ENCODE results near the gene GNE. TPM values are rescaled to one million over a fixed set of nuclear protein-coding genes. Genes with fewer than 3 reads are reported as not detected.

GNE gene
- total and polyA plus RNA-seq, 2 experiments from 2014 or later: 2.2 to 15.7 TPM

- TF ChIP-seq, protein P1, sequence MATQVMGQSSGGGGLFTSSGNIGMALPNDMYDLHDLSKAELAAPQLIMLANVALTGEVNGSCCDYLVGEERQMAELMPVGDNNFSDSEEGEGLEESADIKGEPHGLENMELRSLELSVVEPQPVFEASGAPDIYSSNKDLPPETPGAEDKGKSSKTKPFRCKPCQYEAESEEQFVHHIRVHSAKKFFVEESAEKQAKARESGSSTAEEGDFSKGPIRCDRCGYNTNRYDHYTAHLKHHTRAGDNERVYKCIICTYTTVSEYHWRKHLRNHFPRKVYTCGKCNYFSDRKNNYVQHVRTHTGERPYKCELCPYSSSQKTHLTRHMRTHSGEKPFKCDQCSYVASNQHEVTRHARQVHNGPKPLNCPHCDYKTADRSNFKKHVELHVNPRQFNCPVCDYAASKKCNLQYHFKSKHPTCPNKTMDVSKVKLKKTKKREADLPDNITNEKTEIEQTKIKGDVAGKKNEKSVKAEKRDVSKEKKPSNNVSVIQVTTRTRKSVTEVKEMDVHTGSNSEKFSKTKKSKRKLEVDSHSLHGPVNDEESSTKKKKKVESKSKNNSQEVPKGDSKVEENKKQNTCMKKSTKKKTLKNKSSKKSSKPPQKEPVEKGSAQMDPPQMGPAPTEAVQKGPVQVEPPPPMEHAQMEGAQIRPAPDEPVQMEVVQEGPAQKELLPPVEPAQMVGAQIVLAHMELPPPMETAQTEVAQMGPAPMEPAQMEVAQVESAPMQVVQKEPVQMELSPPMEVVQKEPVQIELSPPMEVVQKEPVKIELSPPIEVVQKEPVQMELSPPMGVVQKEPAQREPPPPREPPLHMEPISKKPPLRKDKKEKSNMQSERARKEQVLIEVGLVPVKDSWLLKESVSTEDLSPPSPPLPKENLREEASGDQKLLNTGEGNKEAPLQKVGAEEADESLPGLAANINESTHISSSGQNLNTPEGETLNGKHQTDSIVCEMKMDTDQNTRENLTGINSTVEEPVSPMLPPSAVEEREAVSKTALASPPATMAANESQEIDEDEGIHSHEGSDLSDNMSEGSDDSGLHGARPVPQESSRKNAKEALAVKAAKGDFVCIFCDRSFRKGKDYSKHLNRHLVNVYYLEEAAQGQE (IDR thresholded peaks at IDR 0.05; ENCODE audit: unreplicated experiment): no peak
Observed at GRCh38 chr9:36293918-36294317, 35.7 kb upstream of the GNE start (continued).

DNA sequence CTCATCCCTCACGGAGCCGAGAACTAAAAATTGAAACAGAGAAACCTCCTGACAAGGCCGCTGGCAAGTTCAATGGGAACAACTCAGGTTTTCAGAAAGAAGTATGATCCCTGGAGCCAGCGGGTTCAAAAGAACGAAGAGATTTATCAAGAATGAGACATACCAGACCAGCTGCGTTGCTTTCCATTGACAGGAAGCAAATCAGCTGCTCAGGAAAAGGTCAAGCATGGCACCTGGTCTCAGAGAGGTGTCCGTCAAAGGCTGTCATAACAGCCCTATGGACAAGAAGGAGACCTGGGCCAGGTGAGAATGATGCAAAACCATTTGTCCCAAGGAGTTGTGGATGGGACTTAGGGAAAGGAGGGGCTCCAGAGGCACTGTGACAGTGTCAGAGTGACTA lies 34.9 kb upstream of the GNE start:
- H4K20me1 ChIP-seq (replicated peaks; ENCODE audit: insufficient read depth): no peaks in the 10 kb centered on the region
- no peak overlapping the region for H3K27ac ChIP-seq (ENCODE audit: low read depth)
- TF ChIP-seq JUNB (IDR thresholded peaks at IDR 0.05; ENCODE audit: unreplicated experiment): no peak
- no peaks in the 10 kb centered on the region for H3F3A ChIP-seq (replicated peaks; ENCODE audit: low read depth)
- Mint-ChIP-seq H3K27ac (no peak overlapping the region; the same call in 1 of the 2 replicates), H3K36me3 (ENCODE audit: low read depth) (no peaks in the 10 kb centered on the region), H3K4me1 (peaks cover 14% of the 10 kb centered on the region), H3K4me3 (no peak overlapping the region; the same call in 2 of the 3 replicates), H3K9me3 (no peaks in the 10 kb centered on the region), H3K27me3 (ENCODE audit: insufficient read depth, low read depth, poor library complexity) (peaks cover 3% of the 10 kb centered on the region)
- H3K27me3 ChIP-seq (ENCODE audit: insufficient read depth): no peaks in the 10 kb centered on the region
- ATAC-seq: no peak
- no peaks in the 10 kb centered on the region for H3K36me3 ChIP-seq (ENCODE audit: insufficient read depth)
- no peaks in the 10 kb centered on the region for H3K79me2 ChIP-seq (replicated peaks; ENCODE audit: insufficient read depth)
- no peaks in the 10 kb centered on the region for H3K9me2 ChIP-seq (ENCODE audit: insufficient read depth)
- no peaks in the 10 kb centered on the region for H3K4me1 ChIP-seq (ENCODE audit: insufficient read depth)
- no peak overlapping the region for H3K4me3 ChIP-seq
- no peak overlapping the region for H3K4me2 ChIP-seq
- DNase-seq (ENCODE audit: low spot score): no peak
- H2AFZ ChIP-seq: 0 out of 2 replicates have a peak overlapping the region, but pooled peaks have one; percentile 29

GRCh38 chr9:36292641-36293040 lies 34.4 kb upstream of the GNE start:
- TF ChIP-seq POLR2AphosphoS5 (IDR thresholded peaks at IDR 0.05; ENCODE audit: low read depth): no peak
- TF ChIP-seq CTCF (conservative IDR thresholded peaks at IDR 0.05; ENCODE audit: low read depth in 2 of 2): peak in 1 of 2 experiments; percentile 44; a peak in 3 of 4 replicates
- H3K27ac ChIP-seq (ENCODE audit: low read depth): peak overlapping the region; percentile 50; the same call in 1 of the 2 replicates
- H3K27me3 Mint-ChIP-seq (ENCODE audit: insufficient read depth, low read depth, poor library complexity): peaks cover 5% of the 10 kb centered on the region
- H3F3A ChIP-seq (replicated peaks; ENCODE audit: low read depth): no peaks in the 10 kb centered on the region
- no peaks in the 10 kb centered on the region for H3K9me2 ChIP-seq (ENCODE audit: insufficient read depth)
- H2AFZ ChIP-seq: 0 out of 2 replicates have a peak overlapping the region, but pooled peaks have one; percentile 29
- H3K9me3 Mint-ChIP-seq: no peaks in the 10 kb centered on the region
- H3K4me1 ChIP-seq (ENCODE audit: insufficient read depth): no peaks in the 10 kb centered on the region
- H3K79me2 ChIP-seq (replicated peaks; ENCODE audit: insufficient read depth): no peaks in the 10 kb centered on the region
- H3K27ac Mint-ChIP-seq: peak overlapping the region; percentile 66
- no peak overlapping the region for H3K4me3 Mint-ChIP-seq
- no peaks in the 10 kb centered on the region for H3K36me3 Mint-ChIP-seq (ENCODE audit: low read depth)
- ATAC-seq (peak; percentile 93), DNase-seq (ENCODE audit: low spot score) (peak; percentile 50)
- H4K20me1 ChIP-seq (replicated peaks; ENCODE audit: insufficient read depth): no peaks in the 10 kb centered on the region
- no peaks in the 10 kb centered on the region for H3K36me3 ChIP-seq (ENCODE audit: insufficient read depth)
- H3K4me3 ChIP-seq: no peak overlapping the region
- H3K27me3 ChIP-seq (ENCODE audit: insufficient read depth): no peaks in the 10 kb centered on the region
- peaks cover 14% of the 10 kb centered on the region for H3K4me1 Mint-ChIP-seq
- H3K4me2 ChIP-seq: peak overlapping the region; percentile 51; the same call in 1 of the 2 replicates

Measured in GM23338 (cell line).